ENCODE data around the gene BFSP2.
"Not testable (repeated sequence)": the region's sequence is repeated elsewhere in the genome, so short reads cannot be mapped to it uniquely, and the experiment has no call there.

The BFSP2 gene

GRCh38 chr3:133520286-133520685 is 120.4 kb downstream of the BFSP2 start:
- DNase-seq (ENCODE audit: low read depth in 2 of 2), result no peak

DNA sequence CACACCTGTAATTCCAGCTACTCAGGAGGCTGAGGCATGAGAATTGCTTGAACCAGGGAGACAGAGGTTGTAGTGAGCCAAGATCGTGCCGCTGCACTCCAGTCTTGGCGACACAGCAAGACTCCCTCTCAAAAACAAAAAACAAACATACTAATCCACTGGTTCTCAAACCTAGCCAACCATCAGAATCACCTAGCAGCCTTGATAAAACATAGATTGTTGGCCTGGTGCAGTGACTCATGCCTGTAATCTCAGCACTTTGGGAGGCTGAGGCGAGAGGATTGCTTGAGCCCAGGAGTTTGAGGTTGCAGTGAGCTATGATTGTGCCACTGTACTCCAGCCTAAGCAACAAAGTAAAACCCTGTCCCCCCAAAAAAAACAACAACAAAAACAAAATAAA is 121.1 kb downstream of the BFSP2 start:
- DNase-seq (ENCODE audit: low read depth in 2 of 2), result not testable (repeated sequence)

DNA sequence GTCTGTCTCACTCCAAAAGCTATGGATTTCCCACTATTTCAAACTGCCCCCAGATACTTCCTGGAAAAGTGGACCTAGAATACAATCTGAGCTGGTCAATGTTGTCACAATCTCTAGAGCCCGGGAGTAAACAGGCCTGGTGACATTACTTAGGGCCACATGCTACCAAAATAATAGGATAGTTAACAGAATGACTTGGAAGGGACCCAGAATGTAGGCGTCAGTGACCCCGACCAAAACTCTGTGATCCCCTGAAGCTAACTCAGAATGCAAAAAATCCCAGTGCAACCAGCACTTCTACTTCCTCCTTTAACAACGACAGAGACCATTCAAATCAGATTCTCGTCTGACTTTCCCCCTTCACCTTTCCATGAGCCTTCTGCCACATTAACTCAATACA is 122.1 kb downstream of the BFSP2 start:
- no peak for DNase-seq (ENCODE audit: low read depth in 2 of 2)

- not testable (repeated sequence) for DNase-seq (ENCODE audit: low read depth in 2 of 2)
These were observed 123.9 kb downstream of the BFSP2 start for GRCh38 chr3:133523758-133524157.
